HepG2 (cell line): ENCODE data around the gene TRIM66. TPM values are rescaled to one million over a fixed set of nuclear protein-coding genes. Genes with fewer than 3 reads are reported as not detected.

ENCODE experiments used
- ATAC-seq: fragments of 200-7000 bp; cut with Tn5 transposase; 3 replicates; pipeline ENCODE4 v1.9.1; 2020; ENCODE audit warnings: mild to moderate bottlenecking, moderate library complexity
- BruUV-seq: library from RNA; stranded (reverse); fragments of 400-500 nt; replicated peaks from 2 replicates; lab custom pipeline; 2021; lab: Mats Ljungman, UMichigan
- CTCF ChIA-PET: fragments of 300-600 bp; formaldehyde crosslinking; extraction: SDS; loops from one replicate; lab custom pipeline; 2021; ENCODE audit warnings: low total read pairs, inconsistent platforms, low intra/inter-chr PET ratio; lab: Yijun Ruan, JAX
- POLR2A ChIA-PET: fragments of 350-600 bp; sonication (Branson Sonifier 250); formaldehyde crosslinking; loops from one replicate; lab custom pipeline; 2020; ENCODE audit warnings: antibody characterized with exemption, inconsistent platforms; lab: Yijun Ruan, JAX
- DNase-seq: peaks from one replicate; pipeline ENCODE4 v3.0.0-alpha.2; 2015; ENCODE audit warnings: low spot score
- FAIRE-seq: peaks from 3 replicates; lab custom pipeline; 2011; peaks lifted over from hg19 to GRCh38; lab: Jason Lieb, UNC
- H2AFZ ChIP-seq: one replicate; pipeline ENCODE4 v1.6.1; 2011; ENCODE audit warnings: low read length, inconsistent platforms
- H3K27ac ChIP-seq: fragments of 300-600 bp; 3 replicates; pipeline ENCODE4 v1.8.0; 2011; ENCODE audit warnings: mixed run types, mild to moderate bottlenecking, mixed read lengths, low read length, inconsistent platforms; ENCODE audit not compliant: insufficient read depth; ENCODE audit errors: extremely low read length
- H3K27me3 ChIP-seq, 2 experiments: fragments of 200-600 bp in 1 of 2; 2 replicates in 1 of 2; 3 replicates in 1 of 2; pipeline versions ENCODE4 v1.6.0 to v1.8.0; 2011; ENCODE audit warnings: low read length in 2 of 2, mild to moderate bottlenecking in 2 of 2, moderate library complexity in 2 of 2, inconsistent platforms in 1 of 2; ENCODE audit not compliant: insufficient read depth in 2 of 2, control insufficient read depth in 1 of 2
- H3K36me3 ChIP-seq, 2 experiments: fragments of 200-600 bp in 1 of 2; replicated peaks in 1 of 2; 2 replicates in 1 of 2; 3 replicates in 1 of 2; pipeline versions ENCODE4 v1.5.1 to v1.8.0; 2011; ENCODE audit warnings: low read length in 2 of 2, inconsistent platforms in 1 of 2; ENCODE audit not compliant: insufficient read depth in 2 of 2, control insufficient read depth in 1 of 2
- H3K4me1 ChIP-seq: 2 replicates; pipeline ENCODE4 v1.5.1; 2012; ENCODE audit warnings: low read length, inconsistent platforms; ENCODE audit not compliant: insufficient read depth
- H3K4me2 ChIP-seq: 2 replicates; pipeline ENCODE4 v1.6.0; 2011; ENCODE audit warnings: low read depth, low read length, inconsistent platforms
- H3K4me3 ChIP-seq, 3 experiments: fragments of 200-600 bp in 1 of 3; sonication (generic), shearing (Covaris generic) in 1 of 3; replicated peaks in 1 of 3; 2 replicates each; pipeline ENCODE4 v1.5.1; 2011 to 2016; ENCODE audit warnings: low read length in 3 of 3, inconsistent platforms in 2 of 3, low read depth in 2 of 3, mild to moderate bottlenecking in 2 of 3, control low read depth in 1 of 3, mixed read lengths in 1 of 3; ENCODE audit not compliant: insufficient read depth in 1 of 3
- H3K79me2 ChIP-seq: one replicate; pipeline ENCODE4 v1.6.1; 2011; ENCODE audit warnings: low read length, inconsistent platforms; ENCODE audit not compliant: insufficient read depth
- H3K9ac ChIP-seq: 2 replicates; pipeline ENCODE4 v1.6.0; 2011; ENCODE audit warnings: mild to moderate bottlenecking, low read depth, low read length, inconsistent platforms; ENCODE audit not compliant: insufficient read depth
- H3K9me3 ChIP-seq: 2 replicates; pipeline ENCODE4 v1.5.1; 2012; ENCODE audit warnings: mild to moderate bottlenecking, low read length
- H4K20me1 ChIP-seq: 2 replicates; pipeline ENCODE4 v1.6.0; 2011; ENCODE audit warnings: inconsistent platforms, mild to moderate bottlenecking, low read length, moderate library complexity; ENCODE audit not compliant: insufficient read depth
- BORCS8-MEF2B ChIP-seq: sonication (generic); formaldehyde crosslinking; IDR thresholded peaks from 2 replicates; pipeline ENCODE4 v1.8.0; 2022; ENCODE audit warnings: mild to moderate bottlenecking, missing genetic modification reagents
- MAZ ChIP-seq, 2 experiments: sonication (generic) in 1 of 2; formaldehyde crosslinking in 1 of 2; IDR thresholded peaks; 2 replicates each; pipeline versions ENCODE4 v1.5.0 to v1.6.1; 2012 to 2020; ENCODE audit warnings: low read depth in 2 of 2, mild to moderate bottlenecking in 2 of 2, borderline replicate concordance in 1 of 2, improper control_type of control experiment in 1 of 2, low read length in 1 of 2, missing genetic modification reagents in 1 of 2, moderate library complexity in 1 of 2
- MBNL3 ChIP-seq: fragments of 250-450 bp; sonication (Bioruptor Pico); conservative IDR thresholded peaks from 2 replicates; pipeline ENCODE4 v1.8.0; 2022; ENCODE audit warnings: mild to moderate bottlenecking, inconsistent platforms
- NCOA5 ChIP-seq: sonication (generic); formaldehyde crosslinking; IDR thresholded peaks from 2 replicates; pipeline ENCODE4 v1.4.0; 2020; ENCODE audit warnings: missing genetic modification reagents
- ONECUT2 ChIP-seq: sonication (generic); formaldehyde crosslinking; IDR thresholded peaks from 2 replicates; pipeline ENCODE4 v1.4.0; 2020; ENCODE audit warnings: missing genetic modification reagents
- RARG ChIP-seq: sonication (generic); formaldehyde crosslinking; IDR thresholded peaks from 2 replicates; pipeline ENCODE4 v1.4.0; 2020; ENCODE audit warnings: low read depth, mild to moderate bottlenecking, missing genetic modification reagents
- SRY ChIP-seq: sonication (generic); formaldehyde crosslinking; IDR thresholded peaks from 2 replicates; pipeline ENCODE4 v1.8.0; 2022; ENCODE audit warnings: mild to moderate bottlenecking, missing genetic modification reagents
- ZEB1 ChIP-seq: IDR thresholded peaks from 2 replicates; pipeline ENCODE4 v1.6.1; 2012; ENCODE audit warnings: mild to moderate bottlenecking, low read depth, inconsistent platforms; ENCODE audit not compliant: insufficient replicate concordance
- ZMYM3 ChIP-seq: sonication (generic); formaldehyde crosslinking; IDR thresholded peaks from 2 replicates; pipeline ENCODE4 v1.5.1; 2020; ENCODE audit warnings: mild to moderate bottlenecking, missing genetic modification reagents
- ZNF292 ChIP-seq: sonication (generic); formaldehyde crosslinking; IDR thresholded peaks from 2 replicates; pipeline ENCODE4 v1.8.1; 2022; ENCODE audit warnings: mild to moderate bottlenecking, low read depth, missing genetic modification reagents, borderline replicate concordance
- ZNF30 ChIP-seq: sonication (generic); formaldehyde crosslinking; IDR thresholded peaks from 2 replicates; pipeline ENCODE4 v1.5.0; 2020; ENCODE audit warnings: mild to moderate bottlenecking, missing genetic modification reagents
- ZNF572 ChIP-seq: sonication (generic); formaldehyde crosslinking; IDR thresholded peaks from 2 replicates; pipeline ENCODE4 v1.5.1; 2020; ENCODE audit warnings: mild to moderate bottlenecking, missing genetic modification reagents
- ZNF709 ChIP-seq: sonication (generic); formaldehyde crosslinking; IDR thresholded peaks from 2 replicates; pipeline ENCODE4 v1.5.0; 2020; ENCODE audit warnings: mild to moderate bottlenecking, missing genetic modification reagents
- ZNF747 ChIP-seq: sonication (generic); formaldehyde crosslinking; IDR thresholded peaks from 2 replicates; pipeline ENCODE4 v1.8.1; 2023; ENCODE audit warnings: missing genetic modification reagents, mild to moderate bottlenecking, borderline replicate concordance
- WGBS: methylation state at CpG from one replicate; pipeline ENCODE4 v1.1.6; 2017; ENCODE audit warnings: low lambda C conversion rate; 5-methylcytosine and 5-hydroxymethylcytosine counted together
- in situ Hi-C: cut with HindIII; loops from 2 replicates; pipeline ENCODE4 v1.10.0; 2017; ENCODE audit warnings: low pct_unique_long_range_greater_than_20kb; ENCODE audit not compliant: extremely low pct_ligation_motif_present
- intact Hi-C: fragments of 100-400 bp; cut with micrococcal nuclease; formaldehyde crosslinking; loops from one replicate; pipeline ENCODE4 v1.10.0; 2022; ENCODE audit not compliant: unreplicated experiment
- polyA plus RNA-seq, 8 experiments: library from polyadenylated mRNA; depleted of rRNA in 3 of 8; stranded (reverse) in 7 of 8; unstranded in 1 of 8; fragments of >200 nt; fragmentation: Illumina TruSeq in 4 of 8; extraction: Trizol in 4 of 8; gene quantifications; 2 replicates each; pipeline versions ENCODE4 v1.2.1 to v1.2.3, GENCODE V29; 2011 to 2016; ENCODE audit warnings: low read depth in 4 of 8, missing spikeins in 1 of 8, mixed read lengths in 1 of 8; ENCODE audit not compliant: insufficient read depth in 1 of 8
- total RNA-seq, 5 experiments: library from RNA; depleted of rRNA; stranded (reverse); fragments of >200 nt; fragmentation: Illumina TruSeq; extraction: Trizol; gene quantifications; 2 replicates each; pipeline ENCODE4 v1.2.3, GENCODE V29; 2016; ENCODE audit warnings: low read depth in 1 of 5

Gene TRIM66
- total and polyA plus RNA-seq, 2 of the 13 experiments (the other 11 are each of a cell fraction or from before 2014, with no cell fraction given): 4.9 to 6.1 TPM

DNA sequence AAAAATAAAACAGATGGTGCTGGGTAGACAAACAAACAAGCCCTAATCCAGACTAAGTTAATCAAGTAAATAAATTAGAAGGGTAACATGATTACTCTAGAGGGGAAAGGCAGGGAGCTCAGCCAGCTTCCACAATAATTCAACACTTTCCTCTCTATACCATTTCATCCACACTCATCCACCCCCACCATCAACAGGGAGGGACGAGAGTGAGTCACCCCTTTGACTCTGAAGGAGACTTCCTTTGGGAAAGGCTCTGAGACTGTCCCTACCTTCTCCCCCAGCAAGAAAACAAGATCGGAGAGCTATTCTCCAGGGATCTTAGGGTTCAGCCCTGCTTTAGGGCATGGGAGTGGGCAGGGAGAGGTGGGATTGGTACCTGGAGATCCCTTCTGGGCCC, 33.1 kb downstream of the TRIM66 start:
- Histone ChIP-seq H2AFZ (no peak overlapping the region), H3K9me3 (no peaks in the 10 kb centered on the region), H3K36me3 (peaks cover 4 to 46% of the 10 kb centered on the region in 2 experiments), H3K27ac (no peak overlapping the region), H3K27me3 (no peaks in the 10 kb centered on the region), H3K79me2 (no peaks in the 10 kb centered on the region), H3K4me3 (no peak overlapping the region), H3K4me2 (no peak overlapping the region), H4K20me1 (no peaks in the 10 kb centered on the region), H3K4me1 (no peaks in the 10 kb centered on the region), H3K9ac (no peak overlapping the region)
- no peak for DNase-seq
- CTCF ChIA-PET: no interaction called here
- no peak for FAIRE-seq
- TF ChIP-seq NCOA5 (CRISPR knock-in tag) (no peak), BORCS8-MEF2B (CRISPR knock-in tag) (no peak), ZEB1 (no peak), ZMYM3 (CRISPR knock-in tag) (no peak), ZNF747 (CRISPR knock-in tag) (no peak), ONECUT2 (no peak), ZNF572 (CRISPR knock-in tag) (no peak), SRY (no peak), ZNF292 (CRISPR knock-in tag) (no peak), RARG (CRISPR knock-in tag) (no peak), MAZ (IDR thresholded peaks at IDR 0.05; ENCODE audit: borderline replicate concordance, low read depth, low read length) (no peak), MAZ (CRISPR knock-in tag; IDR thresholded peaks at IDR 0.05; ENCODE audit: low read depth) (no peak), MBNL3 (no peak), ZNF30 (CRISPR knock-in tag) (no peak), ZNF709 (CRISPR knock-in tag) (no peak)
- WGBS: 92% methylated on average over 2 of the region's 2 CpGs
- POLR2A ChIA-PET: no interaction called here
- in situ Hi-C loops (no loop called here), intact Hi-C loops (no loop called here)
- no TSS peak for BruUV-seq
- no peak for ATAC-seq
